Activated CD8-positive, alpha-beta T cell treated with anti-CD3 and anti-CD28 coated beads, Interleukin-2, amount 10 ng/mL, durations not matched to agents 7 days and 5 days (primary cell): ENCODE results near the gene RNF141. TPM values are rescaled to one million over a fixed set of nuclear protein-coding genes. Genes with fewer than 3 reads are reported as not detected.

ENCODE experiments used
- ATAC-seq: fragments of 150-1000 bp; cut with Tn5 transposase; one replicate; pipeline ENCODE4 v1.10.0; 2021; ENCODE audit warnings: moderate library complexity
- CTCF ChIA-PET: fragments of 350-600 bp; sonication (Branson Sonifier 250); formaldehyde crosslinking; loops from one replicate; lab custom pipeline; 2021; ENCODE audit warnings: antibody characterized with exemption; lab: Charles Lee
- POLR2A ChIA-PET: fragments of 350-600 bp; sonication (Branson Sonifier 250); formaldehyde crosslinking; loops from one replicate; lab custom pipeline; 2021; ENCODE audit warnings: antibody characterized with exemption; lab: Charles Lee
- DNase-seq: peaks from one replicate; pipeline ENCODE4 v3.0.0-alpha.2; 2020
- H3K27ac Mint-ChIP-seq: one replicate; pipeline ENCODE4 v1.8.0; 2021; ENCODE audit warnings: mild to moderate bottlenecking, mixed read lengths
- H3K27me3 Mint-ChIP-seq: one replicate; pipeline ENCODE4 v1.8.0; 2021; ENCODE audit warnings: low read depth, mixed read lengths
- H3K36me3 Mint-ChIP-seq: one replicate; pipeline ENCODE4 v1.8.0; 2021; ENCODE audit warnings: low read depth, mixed read lengths
- H3K4me1 Mint-ChIP-seq: one replicate; pipeline ENCODE4 v1.8.0; 2021; ENCODE audit warnings: low read depth, mixed read lengths
- H3K4me3 Mint-ChIP-seq: one replicate; pipeline ENCODE4 v1.8.0; 2021; ENCODE audit warnings: mild to moderate bottlenecking, mixed read lengths
- H3K9me3 Mint-ChIP-seq: one replicate; pipeline ENCODE4 v1.8.0; 2022; ENCODE audit warnings: mixed read lengths; ENCODE audit not compliant: insufficient read depth
- total RNA-seq, 2 experiments: library from RNA; stranded (reverse); gene quantifications; one replicate each; pipeline ENCODE4 v1.2.3, GENCODE V29; 2021

RNF141 gene
- total RNA-seq, 2 experiments from 2014 or later: 10.7 to 11.6 TPM

DNA sequence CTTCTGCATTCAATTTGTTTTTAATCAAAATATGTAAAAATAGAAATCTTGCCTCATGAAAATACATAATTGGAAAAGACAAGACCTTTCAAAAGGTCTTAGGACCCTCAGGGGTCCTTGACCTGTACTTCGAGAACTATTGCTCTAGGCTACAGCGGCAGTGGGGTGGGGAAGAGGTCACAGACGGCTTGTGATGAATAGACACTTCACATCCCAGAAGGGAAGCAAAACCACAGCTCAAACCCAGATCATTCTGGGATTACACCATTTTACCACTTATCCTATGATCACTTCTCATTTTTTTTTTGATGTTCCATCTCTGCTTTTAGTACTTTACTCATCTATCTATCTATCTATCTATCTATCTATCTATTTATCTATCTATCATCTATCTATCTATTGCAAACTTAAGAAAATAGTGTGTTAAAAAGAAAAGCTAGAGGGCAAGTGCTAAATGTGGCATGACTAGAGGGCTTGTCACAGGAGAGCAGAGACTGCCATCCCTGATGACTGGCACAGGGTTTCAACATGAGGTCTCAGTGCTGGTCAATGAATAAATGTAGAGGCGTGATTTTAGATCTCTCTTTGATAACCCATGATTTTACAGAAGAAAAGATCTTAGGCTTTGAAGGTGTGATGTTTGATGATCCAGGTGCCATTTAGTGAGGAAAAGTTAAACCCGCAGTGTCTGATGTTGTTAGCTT lies 37.1 kb downstream of the RNF141 start:
- Mint-ChIP-seq H3K4me1 (no peaks in the 10 kb centered on the region), H3K27me3 (no peaks in the 10 kb centered on the region), H3K4me3 (no peak overlapping the region), H3K27ac (no peak overlapping the region), H3K9me3 (no peaks in the 10 kb centered on the region), H3K36me3 (peaks cover 15% of the 10 kb centered on the region)
- no peak for ATAC-seq
- CTCF ChIA-PET: interaction anchor here (1.2 to 1.6 kb wide), 2 partner anchors 38 to 95 kb away, joined by 3 to 4 read pairs; no protein-coding TSS in a partner anchor
- POLR2A ChIA-PET: no interaction called here
- DNase-seq: no peak

DNA sequence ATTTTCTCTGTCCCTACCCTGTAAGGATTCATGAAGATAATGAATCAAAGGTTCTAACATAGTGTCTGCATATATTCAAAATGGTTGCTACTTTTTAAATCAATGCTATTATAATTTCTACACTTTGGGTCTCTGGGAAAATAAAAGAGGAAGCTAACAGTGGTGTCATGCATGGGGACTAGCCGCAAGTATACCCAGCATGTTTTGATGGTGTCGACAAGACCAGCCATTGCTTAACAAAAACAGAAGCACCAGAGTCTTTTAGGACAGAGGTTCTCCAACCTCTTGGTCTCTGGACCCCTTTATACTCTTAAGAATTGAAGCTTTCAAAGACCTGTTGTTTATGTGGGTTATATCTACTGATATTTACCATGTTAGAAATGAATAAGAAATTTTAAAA lies 37.8 kb downstream of the RNF141 start:
- H3K27me3 Mint-ChIP-seq: no peaks in the 10 kb centered on the region
- no peak for DNase-seq
- ChIA-PET POLR2A (no interaction called here), CTCF (interaction anchor here (1.2 kb wide), 1 partner anchor 94 kb away, joined by 3 read pairs; no protein-coding TSS in a partner anchor)
- ATAC-seq: no peak
- H3K9me3 Mint-ChIP-seq: no peaks in the 10 kb centered on the region
- H3K27ac Mint-ChIP-seq: peak overlapping the region; percentile 32
- H3K36me3 Mint-ChIP-seq: peaks cover 15% of the 10 kb centered on the region
- H3K4me3 Mint-ChIP-seq: no peak overlapping the region
- H3K4me1 Mint-ChIP-seq: no peaks in the 10 kb centered on the region

DNA sequence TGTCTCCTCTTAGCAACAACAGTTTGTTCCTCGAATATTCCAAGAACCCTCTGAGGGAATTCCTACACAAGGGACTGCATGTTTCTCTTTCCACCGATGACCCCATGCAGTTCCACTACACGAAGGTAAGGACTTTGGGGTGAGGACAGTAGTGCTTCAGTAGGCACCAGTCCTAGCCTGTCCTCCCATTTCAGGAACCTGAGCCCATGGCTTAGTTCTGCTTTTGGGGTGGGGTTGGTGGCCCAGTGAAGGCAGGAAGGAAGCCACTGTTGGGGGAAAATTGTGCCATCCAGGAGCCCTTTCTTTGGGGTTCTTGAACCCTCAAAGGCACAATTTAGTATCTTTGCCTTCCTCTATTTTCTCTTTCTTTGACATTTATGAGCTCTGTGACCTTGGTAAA lies 38.2 kb downstream of the RNF141 start:
- DNase-seq (no peak), ATAC-seq (no peak)
- no peaks in the 10 kb centered on the region for H3K27me3 Mint-ChIP-seq
- no peaks in the 10 kb centered on the region for H3K4me1 Mint-ChIP-seq
- H3K9me3 Mint-ChIP-seq: no peaks in the 10 kb centered on the region
- CTCF ChIA-PET: interaction anchor here (1.2 kb wide), 1 partner anchor 94 kb away, joined by 3 read pairs; no protein-coding TSS in a partner anchor
- POLR2A ChIA-PET: no interaction called here
- no peak overlapping the region for H3K4me3 Mint-ChIP-seq
- peaks cover 15% of the 10 kb centered on the region for H3K36me3 Mint-ChIP-seq
- peak overlapping the region; percentile 32 for H3K27ac Mint-ChIP-seq

DNA sequence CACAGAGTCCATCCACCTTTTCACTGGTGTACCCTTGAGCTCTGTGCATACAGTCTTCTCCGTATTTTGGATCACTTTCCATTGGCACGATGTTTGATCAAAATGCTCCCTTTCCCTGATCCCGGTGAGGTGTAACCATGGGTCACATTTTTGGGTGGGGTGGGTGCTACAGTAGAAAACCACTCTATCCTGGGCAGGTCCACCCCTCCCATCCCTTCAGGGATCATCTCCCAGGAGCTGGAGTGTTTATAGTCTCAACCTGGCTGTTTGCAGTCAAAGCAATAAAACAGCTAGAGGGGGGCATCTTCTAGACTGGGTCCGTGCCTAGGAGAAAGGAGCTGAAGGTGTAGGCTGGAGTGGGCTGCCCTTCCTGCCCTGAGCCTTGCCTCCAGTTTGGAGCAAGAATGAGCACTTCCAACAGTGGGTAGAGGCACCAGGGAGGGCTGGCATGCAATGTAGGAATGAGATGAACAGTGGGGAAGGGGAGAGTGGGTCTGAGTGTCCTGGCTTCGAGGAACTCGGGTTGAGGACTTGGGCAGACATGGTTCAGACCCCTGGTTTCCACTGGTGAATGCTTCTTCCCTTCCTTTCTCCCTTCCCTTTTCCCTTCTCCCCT lies 38.8 kb downstream of the RNF141 start:
- Mint-ChIP-seq H3K36me3 (peaks cover 15% of the 10 kb centered on the region), H3K27ac (no peak overlapping the region), H3K4me1 (no peaks in the 10 kb centered on the region), H3K4me3 (no peak overlapping the region), H3K27me3 (no peaks in the 10 kb centered on the region), H3K9me3 (no peaks in the 10 kb centered on the region)
- ChIA-PET POLR2A (no interaction called here), CTCF (interaction anchor here (1.2 kb wide), 1 partner anchor 93 kb away, joined by 3 read pairs; no protein-coding TSS in a partner anchor)
- no peak for ATAC-seq
- DNase-seq: no peak

DNA sequence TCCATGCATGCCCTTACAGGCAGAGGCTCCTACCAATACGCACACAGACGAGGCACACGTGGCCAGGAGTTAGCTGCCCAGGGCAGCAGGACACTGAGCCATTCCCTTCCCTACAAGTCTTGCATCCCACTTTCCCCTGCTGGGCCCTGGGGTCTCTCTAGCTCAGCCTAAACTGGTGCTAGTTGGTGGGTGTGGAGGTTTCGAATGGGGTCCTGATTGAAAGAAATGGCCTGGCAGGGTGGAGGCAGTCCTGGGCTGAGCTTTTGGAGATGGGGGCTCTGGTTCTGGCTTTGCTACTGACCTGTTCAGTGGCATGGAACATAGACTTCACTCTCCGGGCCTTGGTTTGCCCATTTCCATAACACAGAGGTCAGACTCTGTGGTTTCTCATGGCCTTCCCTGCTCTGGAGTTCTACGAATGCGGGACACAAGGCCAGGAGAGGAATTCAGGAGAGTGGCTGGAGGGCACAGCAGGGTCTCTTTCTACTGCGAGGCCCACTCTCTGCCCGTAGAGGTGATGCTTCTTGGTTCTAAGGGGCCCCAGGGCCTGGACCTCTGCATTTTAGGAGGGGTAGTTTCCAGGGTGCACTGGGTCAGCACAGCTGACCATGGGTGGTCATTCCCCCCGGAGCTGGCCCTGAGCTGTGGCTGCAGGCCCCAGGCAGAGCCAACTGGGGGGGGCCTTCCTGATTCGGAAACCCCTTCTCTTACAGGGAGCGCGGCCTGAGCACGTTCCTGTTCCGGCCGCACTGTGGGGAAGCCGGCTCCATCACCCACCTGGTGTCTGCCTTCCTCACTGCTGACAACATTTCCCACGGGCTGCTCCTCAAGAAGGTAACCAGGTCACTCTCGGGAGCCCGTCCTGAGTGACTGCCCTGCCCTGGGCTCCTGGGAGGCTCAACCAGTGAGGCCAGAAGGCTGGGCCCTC lies 40.0 kb downstream of the RNF141 start:
- no peaks in the 10 kb centered on the region for H3K4me1 Mint-ChIP-seq
- ChIA-PET CTCF (no interaction called here), POLR2A (no interaction called here)
- H3K36me3 Mint-ChIP-seq: peaks cover 20% of the 10 kb centered on the region
- no peak overlapping the region for H3K27ac Mint-ChIP-seq
- H3K4me3 Mint-ChIP-seq: no peak overlapping the region
- H3K9me3 Mint-ChIP-seq: no peaks in the 10 kb centered on the region
- ATAC-seq (no peak), DNase-seq (no peak)
- no peaks in the 10 kb centered on the region for H3K27me3 Mint-ChIP-seq

DNA sequence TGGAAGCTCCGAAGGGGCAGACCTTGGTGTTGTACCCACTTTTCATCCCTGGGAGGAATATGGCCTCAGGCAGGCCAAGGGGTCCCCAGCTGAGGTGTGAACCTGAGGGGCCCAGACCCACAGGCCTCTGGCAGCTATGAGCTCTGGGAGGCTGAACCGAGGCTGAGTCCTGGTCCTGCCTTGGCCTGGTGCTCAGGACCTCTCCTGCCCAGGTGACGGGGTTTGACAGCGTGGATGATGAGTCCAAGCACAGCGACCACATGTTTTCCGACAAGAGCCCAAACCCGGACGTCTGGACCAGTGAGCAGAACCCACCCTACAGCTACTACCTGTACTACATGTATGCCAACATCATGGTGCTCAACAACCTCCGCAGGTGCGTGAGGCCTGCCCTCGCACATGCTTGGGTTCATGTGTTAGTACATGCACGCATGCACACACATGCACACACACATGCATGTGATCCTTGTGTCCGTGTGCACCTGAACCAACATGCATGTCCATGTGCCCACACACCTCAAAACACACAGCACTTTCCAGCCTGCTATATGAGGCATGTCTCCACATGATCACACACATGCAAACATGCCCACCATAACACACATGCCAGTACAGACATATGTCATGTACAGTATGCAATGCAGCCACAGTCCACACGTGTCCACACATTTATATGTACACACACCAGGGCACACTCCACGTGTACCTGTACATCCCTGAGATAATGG lies 40.9 kb downstream of the RNF141 start:
- DNase-seq (no peak), ATAC-seq (no peak)
- Mint-ChIP-seq H3K36me3 (peaks cover 16% of the 10 kb centered on the region), H3K4me3 (no peak overlapping the region), H3K4me1 (no peaks in the 10 kb centered on the region), H3K27me3 (no peaks in the 10 kb centered on the region), H3K27ac (no peak overlapping the region), H3K9me3 (no peaks in the 10 kb centered on the region)
- POLR2A ChIA-PET: no interaction called here
- CTCF ChIA-PET: no interaction called here

DNA sequence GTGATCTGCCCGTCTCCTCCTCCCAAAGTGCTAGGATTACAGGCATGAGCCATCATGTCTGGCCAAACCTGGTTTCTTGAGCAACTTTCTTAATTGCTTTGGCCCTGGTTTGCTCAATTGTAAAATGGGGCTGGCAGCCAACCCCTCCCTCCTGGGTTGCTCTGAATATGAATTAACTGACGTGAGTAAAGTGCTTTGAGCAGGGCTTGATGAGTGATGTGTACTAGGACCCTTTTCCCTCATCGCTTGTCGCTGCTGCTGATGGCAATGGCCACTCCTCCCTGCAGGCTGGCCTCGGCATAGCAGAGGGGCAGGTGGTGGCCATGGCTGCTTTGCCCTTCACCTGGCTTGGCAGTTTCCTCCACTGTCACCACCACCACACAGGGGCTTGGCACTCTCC lies 41.5 kb downstream of the RNF141 start:
- Mint-ChIP-seq H3K4me3 (no peak overlapping the region), H3K4me1 (no peaks in the 10 kb centered on the region), H3K9me3 (no peaks in the 10 kb centered on the region), H3K27me3 (no peaks in the 10 kb centered on the region), H3K36me3 (peaks cover 13% of the 10 kb centered on the region), H3K27ac (no peak overlapping the region)
- ChIA-PET POLR2A (no interaction called here), CTCF (no interaction called here)
- no peak for ATAC-seq
- DNase-seq: no peak

DNA sequence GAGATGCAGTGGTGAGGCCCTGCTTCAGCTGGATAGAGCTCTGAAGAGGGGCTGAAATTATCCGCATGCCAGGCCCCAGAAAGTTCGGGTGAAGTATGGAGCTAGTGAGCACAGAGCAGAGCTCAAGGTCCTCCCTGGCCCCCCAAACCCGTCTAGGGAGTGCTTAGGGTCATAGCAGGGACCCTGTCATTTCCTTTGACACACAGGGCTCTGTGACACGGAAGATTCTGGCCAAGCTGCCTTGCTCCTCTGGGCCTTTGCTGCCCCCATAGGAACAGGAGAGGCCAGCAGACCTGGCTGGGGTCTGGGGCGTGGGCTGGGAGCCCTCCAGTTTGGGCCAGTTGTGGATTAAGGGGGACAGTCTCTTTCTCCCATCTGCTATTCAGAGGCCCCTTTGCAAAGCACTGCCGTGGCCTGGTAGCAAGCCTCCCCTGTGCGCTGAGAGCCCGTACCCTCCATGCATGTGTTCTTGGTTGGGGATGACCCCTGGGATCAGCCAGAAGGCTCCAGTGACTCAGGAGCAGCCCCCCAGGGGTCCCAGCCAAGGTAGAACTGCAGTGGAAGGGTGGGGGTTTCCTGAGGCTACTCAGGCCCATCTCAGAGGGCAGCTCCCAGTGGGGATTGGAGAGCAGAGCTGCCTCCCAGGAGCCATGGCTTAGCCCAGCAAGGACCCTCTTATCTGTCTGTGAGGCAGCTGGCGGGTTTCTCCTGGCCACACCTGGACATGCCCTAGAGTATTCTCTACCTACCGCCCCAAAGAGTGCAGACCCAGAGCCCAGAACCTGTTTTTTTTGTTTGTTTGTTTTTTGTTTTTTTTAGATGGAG lies 42.3 kb downstream of the RNF141 start:
- peaks cover 15% of the 10 kb centered on the region for H3K36me3 Mint-ChIP-seq
- no peaks in the 10 kb centered on the region for H3K9me3 Mint-ChIP-seq
- no peak overlapping the region for H3K4me3 Mint-ChIP-seq
- peak; percentile 14 for DNase-seq
- no peak overlapping the region for H3K27ac Mint-ChIP-seq
- no peaks in the 10 kb centered on the region for H3K27me3 Mint-ChIP-seq
- ChIA-PET POLR2A (no interaction called here), CTCF (interaction anchor here (1.0 kb wide), 1 partner anchor 85 kb away, joined by 3 read pairs; no protein-coding TSS in a partner anchor)
- ATAC-seq: no peak
- no peaks in the 10 kb centered on the region for H3K4me1 Mint-ChIP-seq

DNA sequence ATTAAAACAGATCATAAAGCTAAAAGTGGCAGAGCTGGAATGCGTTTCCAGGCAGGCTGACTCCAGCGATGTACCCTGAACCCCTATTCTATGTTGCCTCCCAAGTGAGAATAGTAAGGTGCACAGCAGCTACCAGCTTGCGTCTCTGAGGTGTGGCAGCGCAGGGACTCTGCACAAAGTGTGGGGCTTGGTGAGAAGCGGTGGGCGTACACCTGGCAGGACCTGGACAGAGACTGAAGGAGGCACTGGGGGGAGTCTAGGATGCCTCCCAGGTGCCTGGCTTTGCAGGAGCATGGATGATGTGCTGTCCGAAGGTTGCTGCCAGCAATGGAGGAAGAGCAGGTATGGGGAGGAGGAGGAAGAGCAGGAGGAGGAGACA lies 43.0 kb downstream of the RNF141 start:
- no peaks in the 10 kb centered on the region for H3K9me3 Mint-ChIP-seq
- POLR2A ChIA-PET: no interaction called here

DNA sequence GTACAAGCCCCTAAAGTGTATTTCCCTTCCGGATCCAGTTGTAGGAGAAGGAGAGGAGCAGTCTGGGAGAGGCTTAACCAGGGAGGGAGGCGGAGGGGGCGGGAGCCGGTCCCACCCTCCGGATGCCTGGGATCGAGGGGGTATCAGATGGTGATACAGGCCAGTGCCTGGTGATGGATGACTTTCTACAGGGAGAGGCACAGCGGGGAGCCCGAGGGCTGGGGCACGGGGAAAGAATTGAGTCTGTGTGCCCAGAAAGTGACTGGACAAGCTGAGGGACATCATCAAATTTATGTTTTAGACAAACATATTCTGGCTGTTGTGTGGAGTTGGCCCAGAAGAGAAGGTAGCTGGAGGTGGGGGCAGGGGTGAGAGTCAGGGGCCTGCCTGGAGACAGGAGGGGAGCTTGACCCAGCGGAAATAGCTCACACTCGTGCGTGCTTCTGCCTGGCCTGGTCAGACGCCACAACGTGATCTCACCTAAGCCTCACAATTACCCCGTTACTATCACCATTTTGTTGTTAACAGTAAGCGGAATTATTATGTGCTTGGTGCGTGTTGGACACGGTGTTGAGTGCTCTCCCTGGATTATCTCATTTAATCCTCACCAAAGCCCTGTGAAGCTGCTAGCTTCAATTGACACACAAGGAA lies 43.5 kb downstream of the RNF141 start:
- ChIA-PET CTCF (interaction anchor here (1.5 kb wide), 1 partner anchor 84 kb away, joined by 4 read pairs; no protein-coding TSS in a partner anchor), POLR2A (no interaction called here)
- peak; percentile 12 for DNase-seq
- no peak overlapping the region for H3K4me3 Mint-ChIP-seq
- no peaks in the 10 kb centered on the region for H3K4me1 Mint-ChIP-seq
- ATAC-seq: no peak
- H3K9me3 Mint-ChIP-seq: no peaks in the 10 kb centered on the region
- H3K36me3 Mint-ChIP-seq: peaks cover 19% of the 10 kb centered on the region
- no peaks in the 10 kb centered on the region for H3K27me3 Mint-ChIP-seq
- H3K27ac Mint-ChIP-seq: no peak overlapping the region

More for the DNA sequence above, 43.0 kb downstream of the RNF141 start:
- CTCF ChIA-PET: interaction anchor here (1.0 kb wide), 1 partner anchor 85 kb away, joined by 3 read pairs; no protein-coding TSS in a partner anchor
- Mint-ChIP-seq H3K36me3 (peaks cover 15% of the 10 kb centered on the region), H3K4me3 (no peak overlapping the region), H3K27ac (no peak overlapping the region), H3K4me1 (no peaks in the 10 kb centered on the region), H3K27me3 (no peaks in the 10 kb centered on the region)
- ATAC-seq (no peak), DNase-seq (peak; percentile 16)
